Cortex of kidney (tissue), 1 donor: Measurements from ENCODE around the gene SLC35F3.

Experiments
- DNase-seq: peaks from one replicate; lab custom pipeline; 2025; lab: John Stamatoyannopoulos, UW

SLC35F3 gene

DNA sequence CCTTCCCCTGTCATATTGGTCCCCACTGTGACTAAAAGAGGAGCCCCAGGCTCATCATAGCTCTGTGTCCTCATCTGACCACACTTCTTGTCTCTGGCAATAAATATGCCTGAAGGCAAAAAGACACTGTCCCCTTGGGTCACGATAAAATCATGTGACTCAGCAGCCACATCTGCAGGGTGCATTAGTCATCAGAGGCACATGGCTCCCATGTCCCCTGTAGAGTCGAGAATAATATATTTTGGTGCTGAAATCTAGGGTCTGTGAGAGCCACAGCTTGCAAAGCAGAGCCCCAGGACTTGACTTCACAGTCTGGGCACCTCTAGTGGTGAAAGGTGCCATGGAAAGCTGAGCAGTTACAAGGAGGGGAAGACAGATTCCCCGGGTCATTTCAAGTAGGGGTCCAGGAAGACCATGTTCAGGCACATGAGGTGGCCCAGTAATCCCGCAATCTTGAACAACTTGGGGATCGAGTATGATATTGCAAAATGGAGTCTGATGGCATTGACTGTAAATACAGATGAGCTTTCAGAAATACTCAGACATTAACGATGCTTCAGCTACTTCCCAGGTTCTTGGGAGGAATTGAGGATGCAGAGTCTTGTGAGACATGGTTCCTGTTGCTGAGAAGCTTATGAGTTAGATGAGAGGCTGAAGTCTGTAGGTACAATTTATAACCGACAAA, 68.6 kb downstream of the SLC35F3 start:
- no peak for DNase-seq

DNA sequence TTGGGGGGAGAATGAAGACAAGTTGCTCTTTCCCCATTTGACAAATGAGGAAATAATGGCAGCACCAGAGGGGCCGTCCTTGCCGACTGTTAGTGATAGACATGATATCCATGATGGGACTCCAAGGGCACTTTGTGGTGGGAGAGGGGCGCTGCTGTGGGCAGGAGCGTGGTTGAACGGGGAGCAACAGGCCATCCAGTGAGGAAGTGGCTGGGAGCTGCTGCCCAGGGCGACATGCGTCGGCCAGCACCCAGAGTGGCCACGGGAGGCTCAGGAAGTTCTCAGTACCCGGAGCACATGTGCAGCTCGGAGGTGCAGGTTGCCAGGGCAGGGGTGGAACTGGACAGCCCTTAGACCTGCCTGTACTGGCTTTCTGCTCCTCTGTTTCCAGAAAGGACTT, 71.0 kb downstream of the SLC35F3 start:
- no peak for DNase-seq

- no peak for DNase-seq
These were observed 76.7 kb downstream of the SLC35F3 start for GRCh38 chr1:233981042-233981675.

DNA sequence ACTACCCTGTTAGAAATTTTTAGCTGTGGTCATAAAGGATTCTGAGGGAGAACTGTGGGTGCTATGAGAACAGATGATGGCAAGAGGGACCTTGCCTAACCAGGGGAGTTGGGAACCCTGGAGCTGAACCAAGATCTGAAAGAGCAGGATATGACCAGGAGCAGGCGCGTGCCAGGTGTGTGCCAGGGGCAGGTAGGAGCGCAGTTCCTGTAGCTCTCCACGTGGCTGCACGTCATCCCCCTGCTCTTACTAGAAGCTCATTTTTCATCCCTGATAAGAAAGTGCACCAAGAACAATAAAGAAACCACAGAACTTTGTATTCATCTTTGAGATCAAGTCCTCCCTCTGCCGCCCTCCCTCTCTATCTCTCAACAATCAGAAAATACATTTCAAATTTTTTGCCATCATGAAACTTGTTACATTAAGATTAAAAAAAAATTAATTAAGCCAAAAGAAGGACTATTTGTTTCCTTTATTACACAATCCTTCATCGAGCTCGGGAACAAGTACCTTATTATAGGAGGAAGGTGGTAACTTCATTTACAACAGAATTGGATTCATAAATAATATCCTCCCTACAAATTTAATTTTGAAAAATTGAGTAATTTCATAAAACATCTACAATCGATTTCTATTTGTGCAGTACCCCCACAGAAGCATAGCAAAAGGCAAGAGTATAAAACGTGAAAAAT, 78.5 kb downstream of the SLC35F3 start:
- DNase-seq: no peak

GRCh38 chr1:233983811-233984210, 79.3 kb downstream of the SLC35F3 start:
- DNase-seq: no peak

GRCh38 chr1:233988963-233989696, 84.7 kb downstream of the SLC35F3 start:
- DNase-seq: no peak

DNA sequence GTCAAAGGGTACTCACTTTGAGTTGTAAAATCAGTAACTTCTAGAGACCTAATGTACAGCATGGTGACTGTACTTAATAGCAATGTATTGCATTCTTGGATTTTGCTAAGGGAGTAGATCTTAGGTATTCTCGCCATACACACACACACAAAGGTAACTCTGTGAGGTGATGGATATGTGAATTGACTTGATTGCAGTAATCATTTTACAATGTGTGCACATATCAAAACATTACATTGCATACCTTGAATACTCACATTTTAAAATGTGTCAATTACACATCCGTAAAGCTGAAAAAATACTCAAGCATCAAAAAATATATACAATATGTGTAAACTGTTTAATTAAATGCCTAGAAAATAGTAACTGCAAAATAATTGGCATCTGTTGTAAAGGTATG, 86.0 kb downstream of the SLC35F3 start:
- DNase-seq: no peak

DNA sequence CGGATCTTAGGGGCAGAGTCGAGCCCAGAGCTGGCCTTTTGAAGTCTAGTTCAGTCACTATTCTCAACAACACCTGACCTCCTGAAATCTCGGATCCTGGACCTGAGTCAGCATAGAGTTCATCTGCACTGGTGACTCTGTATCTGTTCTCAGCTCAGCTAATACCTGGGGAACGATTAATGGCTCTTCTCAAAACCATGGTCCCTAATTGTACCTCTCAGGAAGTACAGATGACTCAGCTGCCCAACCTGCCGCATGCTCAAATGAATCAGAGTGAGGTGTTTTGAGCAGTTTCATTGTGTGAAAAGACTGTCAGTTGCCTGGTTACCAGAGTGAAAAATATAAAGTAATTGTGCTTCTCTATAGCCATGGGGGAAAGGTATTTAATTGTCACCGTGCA, 89.2 kb downstream of the SLC35F3 start:
- no peak for DNase-seq

DNA sequence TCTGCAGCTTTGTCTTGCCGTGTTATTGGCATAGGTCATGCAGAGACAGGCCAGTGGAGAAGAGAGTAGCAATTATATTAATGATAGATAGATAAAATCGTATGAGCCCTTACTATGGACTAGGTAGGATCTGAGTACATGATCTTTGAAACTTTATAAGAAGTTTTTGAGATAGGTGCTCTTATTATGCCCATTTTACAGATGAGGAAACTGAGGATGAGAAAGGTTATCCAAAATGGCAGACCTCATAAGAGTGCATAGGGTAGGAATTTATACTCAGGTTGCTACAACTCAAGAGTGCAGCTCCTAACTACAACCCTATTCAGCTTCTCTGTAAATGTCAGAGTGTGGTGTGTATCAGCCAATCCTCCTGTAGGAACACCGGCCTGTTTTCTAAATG, 89.6 kb downstream of the SLC35F3 start:
- no peak for DNase-seq

DNA sequence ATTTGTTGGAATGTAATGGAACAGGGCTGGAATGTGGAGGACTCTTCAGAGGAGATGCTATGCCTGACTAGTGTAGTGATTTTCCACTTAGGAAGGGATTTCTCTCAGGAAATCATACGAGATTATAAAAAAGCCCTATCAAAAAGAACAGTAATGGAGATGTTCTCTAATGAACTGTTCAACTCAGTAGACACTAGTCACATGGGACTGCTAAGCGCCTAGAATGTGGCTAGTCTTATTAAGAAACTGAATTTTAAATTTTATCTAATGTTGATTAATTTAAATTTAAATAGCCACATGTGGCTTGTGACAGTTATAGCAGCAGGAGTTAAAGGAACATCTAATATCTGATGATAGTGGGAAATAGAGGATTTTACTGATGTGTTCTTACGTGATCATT, 94.0 kb downstream of the SLC35F3 start:
- DNase-seq: no peak

DNA sequence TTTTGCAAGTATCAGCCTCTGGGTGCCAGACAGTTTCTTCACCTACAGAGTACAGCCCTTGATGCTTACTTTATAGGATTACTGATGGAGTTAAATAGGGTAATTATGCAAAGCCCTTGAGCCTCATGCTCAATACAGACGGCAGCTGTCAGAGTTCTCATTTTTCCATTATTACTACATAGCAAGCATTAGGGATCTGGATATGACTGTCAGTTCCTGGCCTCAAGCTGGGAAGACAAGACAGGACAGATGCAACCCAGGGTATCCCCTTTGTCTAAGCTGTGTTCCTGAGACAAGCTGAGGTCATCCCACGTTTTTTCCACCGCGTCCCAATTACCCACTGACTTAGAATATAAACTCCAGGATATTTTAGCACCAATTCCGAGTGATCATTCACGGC, 94.4 kb downstream of the SLC35F3 start:
- DNase-seq: no peak

DNA sequence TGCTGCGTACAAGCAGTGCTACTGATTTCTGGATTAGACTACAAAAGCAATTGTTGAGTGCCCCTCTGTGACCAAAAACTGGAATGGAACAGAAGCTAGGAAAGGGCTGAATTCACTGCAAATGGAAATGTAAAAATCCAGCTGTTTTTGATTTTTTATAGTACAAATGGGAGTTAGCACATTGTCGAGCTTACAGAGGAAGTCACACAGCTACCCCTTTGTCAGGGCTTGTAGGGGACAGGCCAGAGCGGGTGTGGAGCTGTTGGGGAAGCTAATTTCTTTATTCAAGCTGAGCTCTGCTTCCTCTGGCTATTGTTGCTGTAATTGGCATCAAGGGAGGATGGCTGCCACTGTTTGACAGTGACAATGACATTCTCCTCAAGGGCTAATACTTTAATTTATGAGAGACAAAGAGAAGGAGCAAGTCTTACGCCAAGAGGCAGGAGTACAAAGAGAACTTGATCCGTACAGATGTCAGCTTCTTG, 96.1 kb downstream of the SLC35F3 start:
- DNase-seq: no peak

DNA sequence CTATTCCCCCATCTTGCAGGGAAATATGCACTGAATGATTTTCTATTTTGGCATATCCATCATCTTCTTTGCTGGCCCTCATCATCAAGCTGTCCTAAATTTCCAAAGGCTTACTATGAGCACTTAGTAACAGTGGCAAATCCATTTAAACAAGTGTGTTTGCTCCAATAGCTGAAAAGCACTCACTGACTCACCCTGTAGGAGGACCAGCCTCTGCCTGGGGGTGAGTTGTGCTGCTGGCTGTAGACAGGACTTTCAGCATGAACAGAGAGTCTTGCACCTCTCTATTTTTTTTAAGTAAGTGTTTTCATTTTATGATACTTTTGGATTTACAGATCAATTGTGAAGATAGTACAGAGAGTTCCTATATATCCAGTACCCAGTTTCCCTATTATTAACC, 97.3 kb downstream of the SLC35F3 start:
- no peak for DNase-seq

DNA sequence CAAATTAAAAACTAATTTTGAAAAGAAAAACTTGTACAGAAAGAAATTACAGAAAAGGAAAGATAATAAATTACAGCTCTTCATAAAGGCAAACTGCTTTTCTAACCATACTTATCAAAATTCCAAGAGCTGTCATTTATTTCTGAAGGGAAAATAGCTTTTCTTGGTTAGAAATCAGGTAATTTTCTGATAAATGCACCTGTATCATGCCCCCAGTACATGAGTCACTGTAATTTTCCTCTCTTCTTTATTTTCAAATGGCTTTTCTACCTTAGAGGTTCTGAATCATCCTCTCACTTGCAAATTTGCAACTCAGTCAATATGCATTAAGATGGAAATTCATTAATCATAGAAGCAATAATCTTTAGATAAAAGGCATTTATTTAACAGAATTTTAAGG, 100.1 kb downstream of the SLC35F3 start:
- DNase-seq: no peak

DNA sequence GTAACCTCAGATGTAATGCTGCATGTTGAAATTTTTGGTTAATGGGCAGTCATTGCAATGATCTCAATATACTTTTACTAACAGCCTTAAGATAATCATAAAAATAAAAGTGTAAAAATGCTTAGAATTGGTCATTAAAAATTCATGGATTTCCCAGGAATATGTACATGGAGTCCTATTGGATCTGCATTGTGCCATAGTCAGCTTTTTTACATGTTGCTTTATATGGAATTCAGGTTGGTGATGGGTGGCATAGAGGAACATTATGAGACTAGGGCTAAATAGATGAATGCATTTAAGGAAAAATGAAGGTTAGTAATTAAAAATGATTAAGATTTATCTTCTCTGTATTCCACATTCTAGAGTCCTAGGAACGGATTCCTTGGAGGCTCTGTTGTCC, 103.2 kb downstream of the SLC35F3 start:
- no peak for DNase-seq

GRCh38 chr1:234008591-234008990, 104.1 kb downstream of the SLC35F3 start:
- no peak for DNase-seq

DNA sequence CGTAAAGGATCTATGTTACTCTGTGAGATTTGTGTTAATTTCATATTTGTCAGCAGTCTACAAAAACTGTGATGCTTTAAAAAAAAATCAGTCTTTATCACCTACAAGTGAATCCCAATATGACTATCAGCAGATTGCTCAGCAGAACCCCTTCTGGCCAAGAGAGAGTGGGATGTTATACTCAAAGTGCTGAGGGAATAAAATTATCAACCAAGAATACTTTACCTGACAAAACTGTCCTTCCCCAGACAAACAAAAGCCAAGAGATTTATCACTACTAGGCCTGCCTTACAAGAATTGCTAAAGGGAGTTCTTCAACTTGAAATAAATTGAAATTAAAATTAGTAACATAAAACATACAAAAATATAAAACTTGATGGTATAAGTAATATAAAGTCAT, 105.2 kb downstream of the SLC35F3 start:
- DNase-seq: no peak

GRCh38 chr1:234014208-234014607, 109.7 kb downstream of the SLC35F3 start:
- no peak for DNase-seq

DNA sequence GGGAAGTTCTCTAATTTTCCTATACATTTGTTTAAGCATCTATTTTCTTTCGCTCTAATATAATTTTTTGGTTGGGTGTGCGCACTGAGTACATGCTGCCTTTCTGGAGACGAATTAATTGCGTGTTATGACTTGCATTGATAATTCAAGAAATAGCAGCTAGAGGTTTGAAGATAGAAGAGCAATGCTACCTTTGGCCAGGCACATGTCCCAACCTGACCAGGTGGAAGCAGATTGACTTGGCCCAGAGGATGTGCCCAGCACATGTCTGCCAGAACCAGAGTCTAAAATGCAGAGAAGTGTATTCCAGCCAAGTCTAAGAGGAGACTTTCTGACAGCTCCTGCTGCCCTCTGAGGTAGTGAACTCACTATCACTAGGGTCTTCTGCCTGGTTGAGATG, 114.3 kb downstream of the SLC35F3 start:
- DNase-seq: no peak

DNA sequence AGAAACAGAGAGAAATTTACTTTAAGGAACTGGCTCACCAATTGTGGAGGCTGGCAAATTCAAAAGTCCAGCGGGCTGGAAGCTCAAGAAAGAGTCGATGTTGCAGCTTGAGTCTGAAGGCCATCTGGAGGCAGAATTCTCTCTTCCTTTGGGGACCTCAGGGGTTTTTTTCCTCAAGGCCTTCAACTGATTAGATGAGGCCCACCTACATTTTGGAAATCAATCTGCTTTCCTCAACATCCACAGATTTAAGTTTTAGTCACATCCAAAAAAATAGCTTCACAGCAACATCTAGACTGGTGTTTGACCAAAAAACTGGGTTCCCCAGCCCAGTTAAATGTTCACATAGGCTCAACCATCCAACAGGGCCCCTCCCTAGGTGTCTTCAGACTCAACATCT, 114.9 kb downstream of the SLC35F3 start:
- DNase-seq: no peak

DNA sequence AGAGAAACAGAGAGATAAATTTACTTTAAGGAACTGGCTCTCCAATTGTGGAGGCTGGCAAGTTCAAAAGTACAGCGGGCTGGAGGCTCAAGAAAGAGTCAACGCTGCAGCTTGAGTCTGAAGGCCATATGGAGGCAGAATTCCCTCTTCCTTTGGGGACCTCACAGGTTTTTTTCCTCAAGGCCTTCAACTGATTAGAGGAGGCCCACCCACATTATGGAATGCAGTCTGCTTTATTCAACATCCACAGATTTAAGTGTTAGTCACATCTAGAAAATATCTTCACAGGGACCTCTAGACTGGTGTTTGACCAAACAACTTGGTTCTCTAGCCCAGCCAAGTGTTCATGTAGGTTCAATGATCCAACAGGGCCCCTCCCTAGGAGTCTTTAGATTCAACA, 117.8 kb downstream of the SLC35F3 start:
- DNase-seq: no peak

DNA sequence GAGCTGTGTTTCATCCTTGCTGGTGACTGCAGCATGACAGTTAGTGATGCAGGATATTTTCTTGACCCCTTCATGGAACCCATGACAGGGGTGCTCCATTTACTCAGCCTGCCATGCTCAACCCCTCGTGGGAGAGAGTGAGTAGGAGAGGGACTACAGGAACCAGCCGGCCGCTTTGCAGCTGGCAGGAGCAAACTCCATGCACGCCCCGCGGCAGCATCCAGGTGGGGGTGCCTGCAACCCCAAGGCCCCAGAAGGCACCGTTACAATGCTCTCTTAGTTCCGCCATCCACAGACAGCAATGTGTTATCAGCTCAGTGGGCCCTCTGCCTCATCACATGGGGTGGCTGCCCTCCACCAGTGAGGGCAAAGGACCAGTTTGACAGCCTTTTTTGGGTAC, 135.1 kb downstream of the SLC35F3 start:
- no peak for DNase-seq
